Lower leg skin (tissue), 3 donors: ENCODE data around the gene TBCD.

ENCODE experiments used
- POLR2A ChIP-seq, 2 donors: fragments of 450-650 bp; IDR thresholded peaks; one replicate each; pipeline ENCODE4 v1.6.1; 2016 to 2017; ENCODE audit warnings: antibody characterized with exemption in 2 of 2, mild to moderate bottlenecking in 1 of 2, moderate library complexity in 1 of 2
- TF ChIP-seq, protein P1 (sequence below), 3 donors: fragments of 450-650 bp; IDR thresholded peaks; one replicate each; pipeline ENCODE4 v1.5.1; 2016; ENCODE audit warnings: antibody characterized with exemption in 3 of 3, mild to moderate bottlenecking in 3 of 3, moderate library complexity in 2 of 3

DNA sequence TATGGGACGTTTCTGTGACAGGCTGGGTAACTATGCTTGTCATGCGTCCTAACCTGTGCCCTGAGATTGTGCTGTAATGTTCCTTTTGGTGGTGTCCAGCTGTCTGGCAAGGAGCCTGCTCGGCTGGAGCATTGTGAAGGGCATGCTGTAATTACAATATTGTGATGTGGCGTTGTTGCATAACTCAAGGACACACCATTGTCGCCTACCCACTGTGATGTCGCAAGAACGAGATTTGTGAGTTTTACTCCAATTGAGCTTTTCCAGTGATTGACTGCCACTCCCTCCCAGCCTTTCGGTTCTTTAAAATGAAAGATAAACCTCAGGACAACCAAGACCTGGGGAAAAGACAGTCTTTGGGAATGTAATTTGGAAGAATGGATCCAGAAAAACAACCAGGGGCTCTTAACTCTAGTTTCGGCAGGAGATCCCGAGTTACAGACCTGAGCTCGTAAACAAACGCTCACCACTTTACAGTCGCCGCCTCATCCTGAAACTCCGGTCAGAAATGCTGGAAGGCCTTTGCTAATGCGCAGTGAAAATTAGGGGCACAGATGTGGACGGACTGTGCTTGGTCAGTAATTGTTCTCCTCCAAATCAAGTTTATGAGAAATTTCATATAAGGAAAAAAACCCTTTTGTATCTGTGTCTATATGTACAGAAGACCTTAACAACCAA is 86.7 kb downstream of the TBCD start:
- TF ChIP-seq, protein P1, sequence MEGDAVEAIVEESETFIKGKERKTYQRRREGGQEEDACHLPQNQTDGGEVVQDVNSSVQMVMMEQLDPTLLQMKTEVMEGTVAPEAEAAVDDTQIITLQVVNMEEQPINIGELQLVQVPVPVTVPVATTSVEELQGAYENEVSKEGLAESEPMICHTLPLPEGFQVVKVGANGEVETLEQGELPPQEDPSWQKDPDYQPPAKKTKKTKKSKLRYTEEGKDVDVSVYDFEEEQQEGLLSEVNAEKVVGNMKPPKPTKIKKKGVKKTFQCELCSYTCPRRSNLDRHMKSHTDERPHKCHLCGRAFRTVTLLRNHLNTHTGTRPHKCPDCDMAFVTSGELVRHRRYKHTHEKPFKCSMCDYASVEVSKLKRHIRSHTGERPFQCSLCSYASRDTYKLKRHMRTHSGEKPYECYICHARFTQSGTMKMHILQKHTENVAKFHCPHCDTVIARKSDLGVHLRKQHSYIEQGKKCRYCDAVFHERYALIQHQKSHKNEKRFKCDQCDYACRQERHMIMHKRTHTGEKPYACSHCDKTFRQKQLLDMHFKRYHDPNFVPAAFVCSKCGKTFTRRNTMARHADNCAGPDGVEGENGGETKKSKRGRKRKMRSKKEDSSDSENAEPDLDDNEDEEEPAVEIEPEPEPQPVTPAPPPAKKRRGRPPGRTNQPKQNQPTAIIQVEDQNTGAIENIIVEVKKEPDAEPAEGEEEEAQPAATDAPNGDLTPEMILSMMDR (IDR thresholded peaks at IDR 0.05) = no peak
- TF ChIP-seq POLR2A (IDR thresholded peaks at IDR 0.05) = no peak
